ENCODE results near the gene E2F2. TPM values are rescaled to one million over a fixed set of nuclear protein-coding genes. Genes with fewer than 3 reads are reported as not detected.

E2F2 gene
- total and polyA plus RNA-seq, 2 of the 13 experiments (the other 11 are each of a cell fraction or from before 2014, with no cell fraction given), result 0.65 to 6.6 TPM

GRCh38 chr1:23558140-23558871, 27.3 kb upstream of the E2F2 start (continued):
- TF ChIP-seq SNRNP70 (IDR thresholded peaks at IDR 0.05; ENCODE audit: low read depth, low read length) (no peak), ZNF331 (CRISPR knock-in tag; IDR thresholded peaks at IDR 0.05) (0 out of 2 replicates have a peak, but pooled peaks have one; percentile 52), ZSCAN12 (CRISPR knock-in tag; IDR thresholded peaks at IDR 0.05) (0 out of 2 replicates have a peak, but pooled peaks have one; percentile 12), BCL6 (CRISPR knock-in tag; IDR thresholded peaks at IDR 0.05) (0 out of 2 replicates have a peak, but pooled peaks have one; percentile 9), ZHX1 (CRISPR knock-in tag; IDR thresholded peaks at IDR 0.05; ENCODE audit: low read depth) (no peak), POGZ (CRISPR knock-in tag; IDR thresholded peaks at IDR 0.05) (peak; percentile 56; the same call in 1 of the 2 replicates), ZFP41 (CRISPR knock-in tag; IDR thresholded peaks at IDR 0.05; ENCODE audit: borderline replicate concordance) (no peak; the same call in 1 of the 2 replicates), RFXANK (CRISPR knock-in tag; IDR thresholded peaks at IDR 0.05) (no peak), ZNF350 (CRISPR knock-in tag; IDR thresholded peaks at IDR 0.05; ENCODE audit: borderline replicate concordance, low read depth) (peak; percentile 34; the same call in 1 of the 2 replicates), ZNF770 (CRISPR knock-in tag; IDR thresholded peaks at IDR 0.05) (no peak), MAZ (IDR thresholded peaks at IDR 0.05; ENCODE audit: borderline replicate concordance, low read depth, low read length) (peak; percentile 51), MAZ (CRISPR knock-in tag; IDR thresholded peaks at IDR 0.05; ENCODE audit: low read depth) (peak; percentile 76; the same call in 1 of the 2 replicates), HNRNPL (IDR thresholded peaks at IDR 0.05; ENCODE audit: low read depth, low read length) (no peak), ZBTB7A (CRISPR knock-in tag; IDR thresholded peaks at IDR 0.05) (peak; percentile 49; the same call in 1 of the 2 replicates), ARID2 (CRISPR knock-in tag; IDR thresholded peaks at IDR 0.05; ENCODE audit: borderline replicate concordance) (peak; percentile 76; the same call in 1 of the 2 replicates), ZNF552 (CRISPR knock-in tag; IDR thresholded peaks at IDR 0.05; ENCODE audit: borderline replicate concordance) (peak; percentile 77; the same call in 1 of the 2 replicates), ELF3 (CRISPR knock-in tag; IDR thresholded peaks at IDR 0.05) (peak; percentile 87), ZKSCAN8 (CRISPR knock-in tag; IDR thresholded peaks at IDR 0.05; ENCODE audit: borderline replicate concordance) (0 out of 2 replicates have a peak, but pooled peaks have one; percentile 45), SNAPC4 (CRISPR knock-in tag; IDR thresholded peaks at IDR 0.05) (peak; percentile 57; the same call in 1 of the 2 replicates)

Measured in HepG2 (cell line).